DOHH2 (cell line): ENCODE results near the gene DSC3.

ENCODE experiments used
- CTCF ChIP-seq: fragments of 200-600 bp; sonication (generic); IDR thresholded peaks from one replicate; pipeline ENCODE4 v1.5.1; 2014; ENCODE audit warnings: antibody characterized with exemption, mild to moderate bottlenecking, low read depth, low read length; ENCODE audit not compliant: poor library complexity, severe bottlenecking
- EZH2phosphoT487 ChIP-seq: fragments of 200-600 bp; sonication (generic); IDR thresholded peaks from 2 replicates; pipeline ENCODE4 v1.6.1; 2017; ENCODE audit warnings: borderline replicate concordance, mild to moderate bottlenecking, antibody characterized with exemption, low read length, moderate library complexity, mixed read lengths

DNA sequence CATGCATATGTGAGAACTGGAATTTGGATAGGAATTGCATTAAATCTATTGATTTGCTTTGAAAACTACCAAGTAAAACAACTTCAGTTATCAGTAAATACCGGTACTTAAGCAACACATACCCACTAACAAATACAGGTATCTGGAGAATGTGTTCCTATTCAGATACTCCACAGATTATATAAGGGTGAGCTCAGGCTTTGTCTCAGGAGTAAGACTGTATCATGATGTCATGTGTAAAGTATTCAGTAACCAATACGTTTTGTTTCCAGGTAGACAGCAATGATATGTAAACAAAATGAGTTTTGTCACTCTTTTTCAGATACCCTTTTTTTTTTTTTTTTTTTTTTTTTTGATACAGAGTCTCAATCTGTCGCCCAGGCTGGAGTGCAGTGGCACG is 74.8 kb downstream of the DSC3 start:
- TF ChIP-seq EZH2phosphoT487 (no peak), CTCF (no peak)
